Pancreas (tissue), 10 donors: ENCODE data around the gene ZFP36. TPM values are rescaled to one million over a fixed set of nuclear protein-coding genes. Genes with fewer than 3 reads are reported as not detected.

Source experiments
- ATAC-seq, 4 donors: fragments of 200-7000 bp; cut with Tn5 transposase; one replicate each; pipeline versions ENCODE4 v1.8.0 to v1.9.1; 2020; ENCODE audit warnings: mild to moderate bottlenecking in 4 of 4, moderate library complexity in 4 of 4
- DNase-seq, 6 donors: peaks; one replicate each; pipeline ENCODE4 v3.0.0-alpha.2; 2020
- FAIRE-seq: peaks from 2 replicates; lab custom pipeline; 2012; peaks lifted over from hg19 to GRCh38; lab: Jason Lieb, UNC
- H3K27ac ChIP-seq, 4 donors: fragments of 200-600 bp; sonication (generic); 1 replicate in 3 of 4; 2 replicates in 1 of 4; pipeline versions ENCODE4 v1.5.0 to v1.8.0; 2020
- H3K27me3 ChIP-seq, 4 donors: fragments of 200-600 bp; one replicate each; pipeline ENCODE4 v1.8.0; 2021
- H3K36me3 ChIP-seq, 3 donors: fragments of 200-600 bp; sonication (generic) in 1 of 3; one replicate each; pipeline versions ENCODE4 v1.5.0 to v1.8.0; 2020 to 2021
- H3K4me1 ChIP-seq, 3 donors: fragments of 200-600 bp; one replicate each; pipeline ENCODE4 v1.8.0; 2021
- H3K4me3 ChIP-seq, 4 donors: fragments of 200-600 bp; sonication (generic) in 2 of 4; one replicate each; pipeline versions ENCODE4 v1.5.0 to v1.8.0; 2020 to 2021
- H3K9me3 ChIP-seq, 4 donors: fragments of 200-600 bp; one replicate each; pipeline ENCODE4 v1.8.0; 2021
- CTCF ChIP-seq, 4 donors: fragments of 200-600 bp; sonication (generic) in 3 of 4; IDR thresholded peaks; one replicate each; pipeline versions ENCODE4 v1.5.0 to v1.8.0; 2021; ENCODE audit warnings: antibody characterized with exemption in 4 of 4
- WGBS, 2 donors: extraction: QIAGEN DNeasy Blood & Tissue Kit; methylation state at CpG; one replicate each; pipeline ENCODE4 v1.1.7; 2013; 5-methylcytosine and 5-hydroxymethylcytosine counted together
- intact Hi-C, 3 donors: fragments of 100-400 bp; cut with DNase I; formaldehyde crosslinking; loops; one replicate each; pipeline versions ENCODE4 v1.11.1 to v1.14.2; 2022
- polyA plus RNA-seq, 2 donors: library from polyadenylated mRNA; stranded (reverse); fragments of 200-250 nt; gene quantifications; one replicate each; pipeline ENCODE4 v1.2.3, GENCODE V29; 2013
- total RNA-seq, 6 donors: library from RNA; stranded (reverse); fragmentation: NEBNext Ultra II Directional in 4 of 6; extraction: Animal tissue kit (Norgen Biotek cat#: 25700) in 4 of 6; gene quantifications; one replicate each; pipeline versions ENCODE4 v1.2.1 to v1.2.4, GENCODE V29; 2021 to 2023
- donor health status: healthy with polysubstance abuse.
- donor health status: DM: no; HTN: no; CAD: no; lungs with moderate emphysema.
- donor health status: DM: no; HTN: no; CAD: no.
- donor health status: control.
- donor health status: control.
- donor health status: Bipolar disorder and iron deficiency.
- donor health status: DM: yes; HTN: yes; CAD: no.
- donor health status: DM: no; HTN: no; CAD: no.
- donor health status: DM: no; HTN: no; CAD: no.
- donor health status: DM: yes; HTN: yes; CAD: no.

Gene ZFP36
- total and polyA plus RNA-seq, 8 donors, result 20.2 to 151 (median 38.4) TPM

- intact Hi-C loops, result no loop called here
- no peak for TF ChIP-seq CTCF (IDR thresholded peaks at IDR 0.05)
- no peak for FAIRE-seq
Measured at GRCh38 chr19:39430675-39431593, 24.3 kb downstream of the ZFP36 start.

GRCh38 chr19:39432677-39433025 lies 26.0 kb downstream of the ZFP36 start:
- no peak for TF ChIP-seq CTCF (IDR thresholded peaks at IDR 0.05)
- Histone ChIP-seq H3K36me3 (peaks cover 4 to 26% (median 8%) of the 10 kb centered on the region in 3 donors), H3K27me3 (no peaks in the 10 kb centered on the region), H3K4me1 (peaks cover 10 to 19% (median 11%) of the 10 kb centered on the region in 3 donors), H3K9me3 (no peaks in the 10 kb centered on the region), H3K27ac (no peak overlapping the region), H3K4me3 (no peak overlapping the region)
- no peak for ATAC-seq
- FAIRE-seq, result no peak
- no peak for DNase-seq
- intact Hi-C loops, result no loop called here
- 97 to 99% methylated on average over 8 of the region's 8 CpGs for WGBS, 2 donors

More at GRCh38 chr19:39430675-39431593, 24.3 kb downstream of the ZFP36 start:
- Histone ChIP-seq H3K27me3 (no peaks in the 10 kb centered on the region), H3K4me1 (peaks cover 10 to 16% (median 11%) of the 10 kb centered on the region in 3 donors), H3K27ac (peak overlapping the region in 3 of 4 donors; percentile 29 to 68 (median 50)), H3K36me3 (peaks cover 4 to 26% (median 8%) of the 10 kb centered on the region in 3 donors), H3K9me3 (no peaks in the 10 kb centered on the region), H3K4me3 (no peak overlapping the region)
- WGBS, 2 donors, result 76 to 78% methylated on average over 25 of the region's 25 CpGs
- ATAC-seq (peak in 3 of 4 donors; percentile 7 to 47 (median 32)), DNase-seq (no peak)

GRCh38 chr19:39433480-39434079 lies 26.9 kb downstream of the ZFP36 start:
- WGBS, 2 donors, result 94 to 96% methylated on average over 8 of the region's 8 CpGs
- DNase-seq (no peak), ATAC-seq (no peak), FAIRE-seq (no peak)
- no peak for TF ChIP-seq CTCF (IDR thresholded peaks at IDR 0.05)
- no peak overlapping the region for H3K4me3 ChIP-seq
- peaks cover 4 to 26% (median 8%) of the 10 kb centered on the region in 3 donors for H3K36me3 ChIP-seq
- no peaks in the 10 kb centered on the region for H3K27me3 ChIP-seq
- no peak overlapping the region for H3K27ac ChIP-seq
- peaks cover 10 to 18% (median 11%) of the 10 kb centered on the region in 3 donors for H3K4me1 ChIP-seq
- no peaks in the 10 kb centered on the region for H3K9me3 ChIP-seq
- intact Hi-C loops, result no loop called here

- no peak for FAIRE-seq
- no peak for TF ChIP-seq CTCF (IDR thresholded peaks at IDR 0.05)
Measured at GRCh38 chr19:39434123-39435076, 27.8 kb downstream of the ZFP36 start.

More at GRCh38 chr19:39434123-39435076, 27.8 kb downstream of the ZFP36 start:
- Histone ChIP-seq H3K4me3 (peak overlapping the region in 3 of 4 donors; percentile 73 to 95 (median 89)), H3K27ac (peak overlapping the region in 1 of 4 donors; percentile 81), H3K4me1 (peaks cover 10 to 14% (median 11%) of the 10 kb centered on the region in 3 donors), H3K36me3 (peaks cover 4 to 26% (median 8%) of the 10 kb centered on the region in 3 donors), H3K9me3 (no peaks in the 10 kb centered on the region), H3K27me3 (no peaks in the 10 kb centered on the region)
- DNase-seq (no peak), ATAC-seq (no peak)
- 36 to 40% methylated on average over 10 of the region's 10 CpGs for WGBS, 2 donors
- intact Hi-C loops, result no loop called here
